Measurements from ENCODE around the gene SLC25A22.

DNA sequence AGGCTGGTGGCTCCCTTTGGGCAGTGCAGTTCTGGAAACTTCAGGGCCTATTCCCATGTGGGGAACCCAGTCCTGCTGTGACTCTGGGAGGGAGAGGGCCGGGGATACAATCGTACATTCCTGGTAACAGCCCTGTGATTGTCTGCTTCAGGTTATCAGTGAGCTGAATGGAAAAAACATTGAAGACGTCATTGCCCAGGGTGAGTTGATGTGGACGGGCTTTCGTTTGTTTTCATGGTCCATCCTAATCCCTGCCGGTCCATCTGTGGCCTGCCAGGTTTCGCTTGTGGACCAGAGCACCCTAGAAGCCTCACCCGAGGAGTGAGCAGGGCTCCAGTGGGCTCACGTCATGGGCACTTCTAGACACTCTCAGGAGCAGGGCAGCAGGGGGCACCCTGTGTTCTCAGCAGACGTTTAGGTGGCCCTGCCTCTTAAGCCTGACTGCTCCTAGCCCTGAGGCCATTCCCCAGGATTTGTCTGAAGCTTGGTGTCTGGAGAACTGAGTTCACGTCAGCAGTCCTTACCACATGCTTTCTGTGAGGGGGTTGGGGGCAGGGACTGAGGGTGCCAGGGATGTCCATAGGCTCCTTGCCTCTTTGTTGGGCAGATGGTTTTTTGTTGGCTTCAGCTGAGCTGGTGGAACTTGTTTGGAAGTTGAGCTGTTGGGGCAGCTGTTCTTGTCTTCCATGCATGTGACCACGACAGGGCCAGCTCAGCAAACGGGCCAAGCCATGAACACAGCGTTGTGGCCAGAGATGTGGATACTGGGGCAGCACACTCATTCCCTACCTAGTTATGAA lies 13.6 kb upstream of the SLC25A22 start:
- TF ChIP-seq SREBF1 (IDR thresholded peaks at IDR 0.05; ENCODE audit: borderline replicate concordance, low read depth, low read length) (no peak), ZNF124 (CRISPR knock-in tag; IDR thresholded peaks at IDR 0.05) (no peak), EZH2 (IDR thresholded peaks at IDR 0.05; ENCODE audit: borderline replicate concordance, low read depth, low read length) (no peak), PRDM10 (IDR thresholded peaks at IDR 0.05; ENCODE audit: partially characterized antibody) (no peak), ZBTB1 (CRISPR knock-in tag; IDR thresholded peaks at IDR 0.05; ENCODE audit: borderline replicate concordance, low read depth) (no peak), TBP (optimal IDR thresholded peaks at IDR 0.05; ENCODE audit: low read depth, low read length) (no peak), ELF4 (CRISPR knock-in tag; IDR thresholded peaks at IDR 0.05) (no peak), CHD2 (IDR thresholded peaks at IDR 0.05; ENCODE audit: low read depth, low read length) (no peak)
- TF ChIP-seq, protein P1, sequence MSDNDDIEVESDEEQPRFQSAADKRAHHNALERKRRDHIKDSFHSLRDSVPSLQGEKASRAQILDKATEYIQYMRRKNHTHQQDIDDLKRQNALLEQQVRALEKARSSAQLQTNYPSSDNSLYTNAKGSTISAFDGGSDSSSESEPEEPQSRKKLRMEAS (CRISPR knock-in tag; IDR thresholded peaks at IDR 0.05) = no peak; the same call in none of the 2 replicates
- TF ChIP-seq, protein P2, sequence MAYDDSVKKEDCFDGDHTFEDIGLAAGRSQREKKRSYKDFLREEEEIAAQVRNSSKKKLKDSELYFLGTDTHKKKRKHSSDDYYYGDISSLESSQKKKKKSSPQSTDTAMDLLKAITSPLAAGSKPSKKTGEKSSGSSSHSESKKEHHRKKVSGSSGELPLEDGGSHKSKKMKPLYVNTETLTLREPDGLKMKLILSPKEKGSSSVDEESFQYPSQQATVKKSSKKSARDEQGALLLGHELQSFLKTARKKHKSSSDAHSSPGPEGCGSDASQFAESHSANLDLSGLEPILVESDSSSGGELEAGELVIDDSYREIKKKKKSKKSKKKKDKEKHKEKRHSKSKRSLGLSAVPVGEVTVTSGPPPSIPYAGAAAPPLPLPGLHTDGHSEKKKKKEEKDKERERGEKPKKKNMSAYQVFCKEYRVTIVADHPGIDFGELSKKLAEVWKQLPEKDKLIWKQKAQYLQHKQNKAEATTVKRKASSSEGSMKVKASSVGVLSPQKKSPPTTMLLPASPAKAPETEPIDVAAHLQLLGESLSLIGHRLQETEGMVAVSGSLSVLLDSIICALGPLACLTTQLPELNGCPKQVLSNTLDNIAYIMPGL (CRISPR knock-in tag; IDR thresholded peaks at IDR 0.05) = no peak

Measured in K562 (cell line).